GM18519 (cell line): ENCODE measurements around the gene CMSS1.

Experiments used
- ATAC-seq: cut with Tn5 transposase; IDR thresholded peaks from one replicate; pipeline ENCODE4 v1.9.1; 2021; ENCODE audit warnings: mild to moderate bottlenecking, moderate library complexity; ENCODE audit not compliant: unreplicated experiment, low FRiP score

The CMSS1 gene

GRCh38 chr3:100009276-100010086 lies 191.8 kb downstream of the CMSS1 start:
- ATAC-seq: no peak

- ATAC-seq: no peak
Observed at GRCh38 chr3:100010087-100010417, 192.4 kb downstream of the CMSS1 start.

- no peak for ATAC-seq
Observed at GRCh38 chr3:100018806-100019205, 201.1 kb downstream of the CMSS1 start.

GRCh38 chr3:100019719-100020118 lies 202.1 kb downstream of the CMSS1 start:
- no peak for ATAC-seq

GRCh38 chr3:100020876-100021644 lies 203.4 kb downstream of the CMSS1 start:
- ATAC-seq: no peak

GRCh38 chr3:100022506-100022905 lies 204.8 kb downstream of the CMSS1 start:
- no peak for ATAC-seq

- no peak for ATAC-seq
Observed at GRCh38 chr3:100023150-100023549, 205.5 kb downstream of the CMSS1 start.

GRCh38 chr3:100023595-100023994 lies 205.9 kb downstream of the CMSS1 start:
- ATAC-seq: no peak

- no peak for ATAC-seq
Observed at GRCh38 chr3:100024520-100025303, 207.1 kb downstream of the CMSS1 start.

GRCh38 chr3:100027321-100027720 lies 209.7 kb downstream of the CMSS1 start:
- no peak for ATAC-seq

GRCh38 chr3:100029052-100029451 lies 211.4 kb downstream of the CMSS1 start:
- ATAC-seq: no peak

GRCh38 chr3:100029689-100030088 lies 212.0 kb downstream of the CMSS1 start:
- no peak for ATAC-seq

- no peak for ATAC-seq
Observed at GRCh38 chr3:100030346-100030745, 212.7 kb downstream of the CMSS1 start.

- no peak for ATAC-seq
Observed at GRCh38 chr3:100030914-100031425, 213.3 kb downstream of the CMSS1 start.

- ATAC-seq: no peak
Observed at GRCh38 chr3:100032243-100032642, 214.6 kb downstream of the CMSS1 start.

- ATAC-seq: no peak
Observed at GRCh38 chr3:100033184-100033583, 215.5 kb downstream of the CMSS1 start.

- ATAC-seq: no peak
Observed at GRCh38 chr3:100033903-100034471, 216.3 kb downstream of the CMSS1 start.

GRCh38 chr3:100039075-100039474 lies 221.4 kb downstream of the CMSS1 start:
- ATAC-seq: no peak

- no peak for ATAC-seq
Observed at GRCh38 chr3:100040451-100041225, 223.0 kb downstream of the CMSS1 start.

GRCh38 chr3:100041328-100041749 lies 223.7 kb downstream of the CMSS1 start:
- no peak for ATAC-seq
